22Rv1 (cell line): ENCODE data around the gene CRYZL1.

Experiments
- H3K27ac ChIP-seq: fragments of 450-650 bp; 2 replicates; pipeline ENCODE4 v1.5.1; 2017
- ZFX ChIP-seq: fragments of 450-650 bp; IDR thresholded peaks from 2 replicates; pipeline ENCODE4 v1.6.1; 2017; ENCODE audit warnings: antibody characterized with exemption, borderline replicate concordance
- TF ChIP-seq, protein P1 (sequence below): fragments of 450-650 bp; IDR thresholded peaks from 2 replicates; pipeline ENCODE4 v1.5.1; 2017; ENCODE audit warnings: mild to moderate bottlenecking

The CRYZL1 gene

DNA sequence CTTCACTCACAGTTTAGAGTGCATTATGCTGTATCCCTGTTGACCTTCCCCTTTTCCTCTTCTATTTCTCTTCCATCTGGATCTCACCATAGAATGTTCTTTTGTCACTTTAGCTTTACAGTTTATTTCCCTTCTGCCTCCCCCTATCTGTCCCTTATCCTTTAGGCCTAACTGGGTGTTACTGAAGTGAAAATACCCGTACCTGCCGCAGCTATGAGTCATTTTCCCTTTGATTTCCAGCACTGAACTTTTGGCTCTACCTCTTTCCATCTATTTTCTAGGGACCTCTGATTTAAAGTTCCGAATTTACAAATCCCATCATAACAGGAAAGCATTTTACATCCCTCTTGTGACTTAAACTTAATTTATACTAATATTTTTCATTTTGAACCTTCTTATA, 20.5 kb upstream of the CRYZL1 start:
- H3K27ac ChIP-seq, result no peak overlapping the region
- TF ChIP-seq, protein P1, sequence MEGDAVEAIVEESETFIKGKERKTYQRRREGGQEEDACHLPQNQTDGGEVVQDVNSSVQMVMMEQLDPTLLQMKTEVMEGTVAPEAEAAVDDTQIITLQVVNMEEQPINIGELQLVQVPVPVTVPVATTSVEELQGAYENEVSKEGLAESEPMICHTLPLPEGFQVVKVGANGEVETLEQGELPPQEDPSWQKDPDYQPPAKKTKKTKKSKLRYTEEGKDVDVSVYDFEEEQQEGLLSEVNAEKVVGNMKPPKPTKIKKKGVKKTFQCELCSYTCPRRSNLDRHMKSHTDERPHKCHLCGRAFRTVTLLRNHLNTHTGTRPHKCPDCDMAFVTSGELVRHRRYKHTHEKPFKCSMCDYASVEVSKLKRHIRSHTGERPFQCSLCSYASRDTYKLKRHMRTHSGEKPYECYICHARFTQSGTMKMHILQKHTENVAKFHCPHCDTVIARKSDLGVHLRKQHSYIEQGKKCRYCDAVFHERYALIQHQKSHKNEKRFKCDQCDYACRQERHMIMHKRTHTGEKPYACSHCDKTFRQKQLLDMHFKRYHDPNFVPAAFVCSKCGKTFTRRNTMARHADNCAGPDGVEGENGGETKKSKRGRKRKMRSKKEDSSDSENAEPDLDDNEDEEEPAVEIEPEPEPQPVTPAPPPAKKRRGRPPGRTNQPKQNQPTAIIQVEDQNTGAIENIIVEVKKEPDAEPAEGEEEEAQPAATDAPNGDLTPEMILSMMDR, result no peak
- no peak for TF ChIP-seq ZFX

DNA sequence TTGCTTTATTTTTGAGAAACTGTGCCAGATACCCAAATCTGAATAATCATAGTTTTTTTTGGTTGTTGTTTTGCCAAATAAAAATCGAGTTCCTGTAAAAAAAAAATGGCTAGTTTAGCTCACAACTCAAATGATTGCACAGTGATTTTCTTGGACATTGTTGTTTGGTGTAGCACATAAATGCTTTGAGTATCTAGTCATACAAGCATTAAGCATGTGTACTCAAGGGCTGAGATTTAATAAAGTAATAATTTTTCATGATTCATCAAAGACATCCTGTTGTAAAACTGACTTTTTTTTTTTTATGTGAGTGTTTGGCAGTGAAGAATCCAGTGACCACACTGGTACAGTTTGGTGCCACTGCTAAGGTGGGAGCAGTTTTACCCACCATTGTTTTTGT, 19.6 kb upstream of the CRYZL1 start:
- no peak overlapping the region for H3K27ac ChIP-seq
- no peak for TF ChIP-seq ZFX
- TF ChIP-seq, protein P1, result no peak

DNA sequence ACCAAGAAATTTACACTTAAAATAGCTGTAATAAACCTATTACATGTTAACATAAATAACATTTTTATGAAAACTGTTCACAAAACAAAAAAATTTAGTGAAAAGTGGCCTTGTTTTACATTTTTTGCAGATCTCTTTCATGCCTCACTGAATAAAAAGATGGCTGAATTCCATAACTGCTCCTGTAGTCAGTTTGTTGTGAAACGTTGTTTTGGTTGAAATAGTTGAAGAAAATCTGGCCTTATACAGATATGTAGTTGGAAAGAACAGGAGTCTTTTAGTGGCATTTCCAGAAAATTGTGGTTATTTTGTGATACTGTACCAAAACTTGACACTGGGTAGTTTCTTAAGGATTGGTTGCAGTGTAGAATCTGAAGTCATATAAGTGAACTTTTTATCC, 18.9 kb upstream of the CRYZL1 start:
- no peak overlapping the region for H3K27ac ChIP-seq
- no peak for TF ChIP-seq ZFX
- TF ChIP-seq, protein P1, result no peak

DNA sequence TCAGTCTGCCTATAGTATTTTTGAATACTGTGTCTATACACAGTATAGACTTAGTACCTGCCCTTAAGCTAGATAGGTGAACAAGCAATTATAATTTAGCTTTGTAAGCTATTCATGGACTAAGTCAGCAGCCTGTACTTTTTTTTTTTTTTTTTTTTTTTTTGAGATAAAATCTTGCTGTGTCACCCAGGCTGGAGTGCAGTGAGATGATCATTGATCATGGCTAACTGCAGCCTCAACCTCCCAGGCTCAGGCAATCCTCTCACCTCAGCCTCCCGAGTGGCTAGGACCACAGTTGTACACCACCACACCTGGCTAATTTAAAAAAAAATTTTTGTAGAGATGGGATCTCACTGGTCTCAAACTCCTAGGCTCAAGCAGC, 18.0 kb upstream of the CRYZL1 start:
- H3K27ac ChIP-seq, result no peak overlapping the region
- TF ChIP-seq, protein P1, result no peak
- TF ChIP-seq ZFX, result no peak

DNA sequence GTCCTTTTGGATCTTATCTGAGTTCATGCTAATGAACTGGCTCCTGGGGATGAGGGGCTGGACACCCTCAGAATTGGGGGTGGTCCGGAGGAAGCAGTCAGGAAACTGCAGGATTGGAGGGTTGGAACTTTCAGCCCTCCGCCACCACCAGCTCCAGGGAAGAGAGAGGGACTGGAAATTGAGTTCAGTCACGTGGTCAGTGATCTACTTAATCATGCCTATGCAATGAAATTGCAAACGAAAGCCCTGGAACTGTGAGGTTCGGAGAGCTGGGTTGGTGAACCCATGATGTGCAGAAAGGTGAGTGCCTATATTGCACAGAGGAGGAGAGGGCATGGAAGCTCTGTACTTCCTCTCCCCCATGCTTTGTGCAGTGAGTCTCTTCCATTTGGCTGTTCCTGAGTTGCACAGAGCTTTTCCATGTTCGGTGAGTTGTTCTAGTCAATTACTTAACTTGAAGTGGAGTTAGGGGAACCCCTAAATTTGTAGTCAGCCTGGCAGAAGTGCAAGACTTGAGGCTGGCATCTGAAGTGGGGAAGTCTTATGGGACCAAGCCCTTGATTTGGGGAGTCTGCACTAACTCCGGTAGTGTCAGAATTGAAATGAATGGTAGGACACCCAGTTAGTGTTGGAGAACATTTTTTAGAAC, 17.5 kb upstream of the CRYZL1 start:
- TF ChIP-seq ZFX, result no peak
- TF ChIP-seq, protein P1, result no peak
- no peak overlapping the region for H3K27ac ChIP-seq

DNA sequence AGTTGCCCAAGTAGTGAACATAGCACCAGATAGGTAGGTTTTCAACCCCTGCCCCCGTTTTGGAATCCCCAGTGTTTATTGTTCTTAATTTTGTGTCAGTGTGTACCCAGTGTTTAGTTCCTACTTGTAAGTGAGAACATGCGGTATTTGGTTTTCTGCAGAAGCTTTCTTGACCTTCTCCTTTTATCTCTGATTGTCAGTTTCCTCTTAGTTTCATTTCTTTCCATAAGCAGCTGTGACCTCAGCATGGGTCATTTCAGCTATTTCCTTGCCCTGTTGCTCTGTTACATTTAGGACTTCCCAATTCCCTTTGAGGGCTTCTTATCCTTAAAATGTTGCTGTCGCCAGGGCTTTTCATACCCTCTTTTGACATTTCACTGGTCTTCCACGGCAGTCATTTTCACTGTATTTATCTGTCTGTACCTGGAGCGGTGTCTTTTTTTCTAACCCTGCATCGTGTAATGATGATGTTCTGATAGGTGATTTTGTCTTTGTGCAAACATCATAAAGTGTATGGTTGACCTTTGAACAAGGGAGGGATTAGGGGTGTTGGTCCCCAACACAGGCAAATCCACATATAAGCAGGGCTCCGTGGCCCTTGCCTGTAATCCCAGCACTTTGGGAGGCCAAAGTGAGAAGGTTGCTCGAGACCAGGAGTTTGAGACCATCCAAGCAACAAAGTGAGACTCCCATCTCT, 15.7 kb upstream of the CRYZL1 start:
- no peak overlapping the region for H3K27ac ChIP-seq

More for the DNA sequence above, 15.7 kb upstream of the CRYZL1 start:
- TF ChIP-seq, protein P1, result no peak
- TF ChIP-seq ZFX, result no peak
